IMR-90 (cell line): Measurements from ENCODE around the gene FMN1. TPM values are rescaled to one million over a fixed set of nuclear protein-coding genes. Genes with fewer than 3 reads are reported as not detected.

Experiments used
- ATAC-seq: fragments of 200-7000 bp; cut with Tn5 transposase; 2 replicates; pipeline ENCODE4 v1.9.1; 2020; ENCODE audit warnings: low read depth, mild to moderate bottlenecking, moderate library complexity
- BruUV-seq: library from RNA; stranded (reverse); fragments of 400-500 nt; replicated peaks from 2 replicates; lab custom pipeline; 2021; lab: Mats Ljungman, UMichigan
- CTCF ChIA-PET: fragments of 300-600 bp; formaldehyde crosslinking; extraction: SDS; loops from one replicate; lab custom pipeline; 2021; ENCODE audit warnings: antibody characterized with exemption; lab: Yijun Ruan, JAX
- POLR2A ChIA-PET: fragments of 300-600 bp; sonication (Branson Sonifier 250); formaldehyde crosslinking; loops from one replicate; lab custom pipeline; 2022; ENCODE audit warnings: antibody characterized with exemption; ENCODE audit not compliant: unreplicated experiment; lab: Charles Lee
- DNase-seq: peaks from one replicate; pipeline ENCODE4 v3.0.0; 2013
- H2AFZ ChIP-seq: replicated peaks from 2 replicates; pipeline ENCODE3; 2013; ENCODE audit warnings: low read length, mild to moderate bottlenecking; ENCODE audit not compliant: poor library complexity
- H2AK5ac ChIP-seq: 2 replicates; pipeline ENCODE4 v1.6.1; 2013; ENCODE audit warnings: low read depth, low read length, inconsistent platforms
- H2AK9ac ChIP-seq: replicated peaks from 2 replicates; pipeline ENCODE3; 2013; ENCODE audit warnings: mild to moderate bottlenecking, low read depth, low read length, moderate library complexity; ENCODE audit not compliant: poor library complexity
- H2BK120ac ChIP-seq: 2 replicates; pipeline ENCODE4 v1.6.1; 2013; ENCODE audit warnings: low read depth, low read length, inconsistent platforms
- H2BK15ac ChIP-seq: 3 replicates; pipeline ENCODE4 v1.6.1; 2013; ENCODE audit warnings: low read depth, low read length, inconsistent platforms
- H2BK20ac ChIP-seq: 2 replicates; pipeline ENCODE4 v1.6.1; 2013; ENCODE audit warnings: low read depth, mild to moderate bottlenecking, inconsistent platforms, low read length, moderate library complexity
- H2BK5ac ChIP-seq: 2 replicates; pipeline ENCODE4 v1.6.1; 2013; ENCODE audit warnings: mild to moderate bottlenecking, low read depth, low read length, inconsistent platforms; ENCODE audit not compliant: poor library complexity, severe bottlenecking
- H3K14ac ChIP-seq: replicated peaks from 2 replicates; pipeline ENCODE4 v1.6.1; 2013; ENCODE audit warnings: low read depth, low read length, inconsistent platforms
- H3K18ac ChIP-seq: 2 replicates; pipeline ENCODE4 v1.6.1; 2013; ENCODE audit warnings: low read depth, low read length, control low read depth
- H3K23ac ChIP-seq: 2 replicates; pipeline ENCODE4 v1.6.1; 2013; ENCODE audit warnings: low read depth, low read length, inconsistent platforms
- H3K27ac ChIP-seq: 2 replicates; pipeline ENCODE4 v1.5.1; 2013; ENCODE audit warnings: mild to moderate bottlenecking, control low read depth, low read length; ENCODE audit not compliant: insufficient read depth
- H3K27me3 ChIP-seq: 2 replicates; pipeline ENCODE4 v1.6.1; 2013; ENCODE audit warnings: low read length; ENCODE audit not compliant: control insufficient read depth, insufficient read depth
- H3K36me3 ChIP-seq: 2 replicates; pipeline ENCODE4 v1.6.1; 2013; ENCODE audit warnings: low read length, mixed read lengths; ENCODE audit not compliant: control insufficient read depth, insufficient read depth
- H3K4ac ChIP-seq: 2 replicates; pipeline ENCODE4 v1.6.1; 2013; ENCODE audit warnings: low read depth, low read length, inconsistent platforms
- H3K4me1 ChIP-seq: 2 replicates; pipeline ENCODE4 v1.6.1; 2013; ENCODE audit warnings: low read length, mixed read lengths; ENCODE audit not compliant: control insufficient read depth, insufficient read depth
- H3K4me2 ChIP-seq: 2 replicates; pipeline ENCODE4 v1.6.1; 2013; ENCODE audit warnings: low read depth, mild to moderate bottlenecking, control low read depth, low read length, moderate library complexity
- H3K4me3 ChIP-seq: 2 replicates; pipeline ENCODE4 v1.5.1; 2013; ENCODE audit warnings: low read depth, mild to moderate bottlenecking, control low read depth, low read length, moderate library complexity; ENCODE audit not compliant: insufficient read depth
- H3K56ac ChIP-seq: 2 replicates; pipeline ENCODE4 v1.6.1; 2013; ENCODE audit warnings: low read length, inconsistent platforms; ENCODE audit not compliant: insufficient read depth; ENCODE audit errors: extremely low read depth
- H3K79me1 ChIP-seq, 2 experiments: 2 replicates each; pipeline ENCODE4 v1.6.1; 2013; ENCODE audit warnings: low read length in 2 of 2, inconsistent platforms in 1 of 2, low read depth in 1 of 2
- H3K9ac ChIP-seq: 2 replicates; pipeline ENCODE4 v1.6.1; 2013; ENCODE audit warnings: low read depth, low read length, control low read depth
- H3K9me1 ChIP-seq: 2 replicates; pipeline ENCODE4 v1.6.1; 2013; ENCODE audit warnings: low read length, inconsistent platforms; ENCODE audit not compliant: insufficient read depth
- H3K9me3 ChIP-seq: 2 replicates; pipeline ENCODE4 v1.6.1; 2013; ENCODE audit warnings: low read length; ENCODE audit not compliant: control insufficient read depth, insufficient read depth
- H4K20me1 ChIP-seq: 2 replicates; pipeline ENCODE4 v1.6.1; 2013; ENCODE audit warnings: low read length, inconsistent platforms; ENCODE audit not compliant: insufficient read depth
- H4K5ac ChIP-seq: 2 replicates; pipeline ENCODE4 v1.6.1; 2013; ENCODE audit warnings: mild to moderate bottlenecking, low read depth, low read length, control low read depth
- H4K8ac ChIP-seq, 2 experiments: 2 replicates each; pipeline ENCODE4 v1.6.1; 2013; ENCODE audit warnings: low read depth in 2 of 2, low read length in 2 of 2, control low read depth in 1 of 2, inconsistent platforms in 1 of 2
- H4K91ac ChIP-seq: 2 replicates; pipeline ENCODE4 v1.6.1; 2013; ENCODE audit warnings: low read depth, low read length, inconsistent platforms; ENCODE audit not compliant: insufficient read depth
- CHD1 ChIP-seq: IDR thresholded peaks from 2 replicates; pipeline ENCODE4 v1.6.1; 2012; ENCODE audit warnings: low read depth, low read length, improper control_type of control experiment
- CTCF ChIP-seq: conservative IDR thresholded peaks from 2 replicates; pipeline ENCODE4 v1.5.1; 2012; ENCODE audit warnings: mild to moderate bottlenecking, low read depth, low read length, improper control_type of control experiment
- ELK1 ChIP-seq: fragments of 150-350 bp; IDR thresholded peaks from 2 replicates; pipeline ENCODE4 v1.6.1; 2016; ENCODE audit warnings: low read depth, mild to moderate bottlenecking, low read length, moderate library complexity, borderline replicate concordance
- FOS ChIP-seq: fragments of 150-350 bp; IDR thresholded peaks from 2 replicates; pipeline ENCODE4 v1.6.1; 2016; ENCODE audit warnings: low read depth, low read length
- MAFK ChIP-seq: IDR thresholded peaks from 2 replicates; pipeline ENCODE4 v1.6.1; 2012; ENCODE audit warnings: low read depth, low read length, improper control_type of control experiment
- USF2 ChIP-seq: fragments of 150-350 bp; IDR thresholded peaks from 2 replicates; pipeline ENCODE4 v1.6.1; 2017; ENCODE audit warnings: mild to moderate bottlenecking, antibody characterized with exemption, low read length, low read depth
- WGBS, 2 experiments: methylation state at CpG; one replicate each; pipeline versions ENCODE4 v1.1.5 to v1.1.7; 2013; ENCODE audit warnings: missing lambda C conversion rate in 2 of 2; ENCODE audit not compliant: insufficient read length in 1 of 2; ENCODE audit errors: extremely low coverage in 2 of 2; 5-methylcytosine and 5-hydroxymethylcytosine counted together
- dilution Hi-C: fragments of 300-500 bp; cut with HindIII; formaldehyde crosslinking; loops from one replicate; pipeline ENCODE4 v1.14.3; 2018; ENCODE audit warnings: low sequenced_read_pairs; ENCODE audit not compliant: unreplicated experiment
- in situ Hi-C: fragments of 300-500 bp; cut with MboI; formaldehyde crosslinking; loops from 3 replicates; pipeline ENCODE4 v1.14.3; 2019; ENCODE audit warnings: low sequenced_read_pairs, inconsistent platforms, mixed read lengths
- intact Hi-C: fragments of 100-400 bp; cut with micrococcal nuclease; formaldehyde crosslinking; loops from 2 replicates; pipeline ENCODE4 v1.10.0; 2022
- polyA plus RNA-seq, 3 experiments: library from polyadenylated mRNA; depleted of rRNA; stranded (reverse); fragments of >200 nt; gene quantifications; 2 replicates each; pipeline ENCODE4 v1.2.3, GENCODE V29; 2012; ENCODE audit warnings: low replicate concordance in 1 of 3
- total RNA-seq: library from RNA; depleted of rRNA; stranded (reverse); fragments of >200 nt; gene quantifications from 2 replicates; pipeline ENCODE4 v1.2.3, GENCODE V29; 2012

Gene FMN1
- total and polyA plus RNA-seq, 2 of the 4 experiments (the other 2 are of a cell fraction): 7.3 to 17.6 TPM

- TF ChIP-seq CTCF: no peak
Measured at GRCh38 chr15:32872621-32873283, 321.8 kb downstream of the FMN1 start (continued).

GRCh38 chr15:32871883-32872282, 322.6 kb downstream of the FMN1 start:
- peak overlapping the region; percentile 99 for H2AK5ac ChIP-seq
- H2AFZ ChIP-seq: no peak overlapping the region

More at GRCh38 chr15:32871883-32872282, 322.6 kb downstream of the FMN1 start:
- Histone ChIP-seq H3K79me1 (peaks cover 22 to 60% of the 10 kb centered on the region in 2 experiments), H4K8ac (peak overlapping the region; percentile 98 to 99), H2BK120ac (peak overlapping the region; percentile 100), H4K91ac (peak overlapping the region; percentile 100), H3K27ac (peak overlapping the region; percentile 100), H3K9me1 (peaks cover 19% of the 10 kb centered on the region), H3K4me1 (peaks cover 34% of the 10 kb centered on the region), H3K14ac (peak overlapping the region; percentile 94), H4K20me1 (no peaks in the 10 kb centered on the region), H3K27me3 (no peaks in the 10 kb centered on the region), H2AK9ac (no peak overlapping the region), H3K56ac (peak overlapping the region; percentile 95), H2BK5ac (peak overlapping the region; percentile 100), H3K18ac (peak overlapping the region; percentile 100), H3K4ac (peak overlapping the region; percentile 100), H3K36me3 (no peaks in the 10 kb centered on the region), H3K4me3 (no peak overlapping the region), H3K9ac (peak overlapping the region; percentile 21), H3K4me2 (no peak overlapping the region), H4K5ac (peak overlapping the region; percentile 81), H2BK15ac (peak overlapping the region; percentile 55), H3K23ac (peak overlapping the region; percentile 95; the same call in 1 of the 2 replicates), H2BK20ac (peak overlapping the region; percentile 98), H3K9me3 (no peaks in the 10 kb centered on the region)
- POLR2A ChIA-PET: interaction anchor here (0.6 kb wide), 1 partner anchor 149 kb away, joined by 3 read pairs; no protein-coding TSS in a partner anchor
- no peak for DNase-seq
- TF ChIP-seq ELK1: no peak
- TF ChIP-seq USF2: no peak
- peak; percentile 70 for TF ChIP-seq MAFK
- TF ChIP-seq CHD1: no peak
- no peak for TF ChIP-seq FOS
- no peak for ATAC-seq
- no CpG with 5 or more reads among the region's 2 CpGs for WGBS, 2 experiments
- BruUV-seq: no TSS peak
- intact Hi-C loops: loop anchor here (2.0 to 5.0 kb wide), 2 partner anchors 115 to 155 kb away; partner anchors contain the start of gene GREM1
- in situ Hi-C loops: no loop called here
- CTCF ChIA-PET: interaction anchor here (1.0 to 2.0 kb wide), 2 partner anchors 21 to 84 kb away, joined by 3 to 6 read pairs; no protein-coding TSS in a partner anchor
- dilution Hi-C loops: no loop called here
